Posterior vena cava (tissue), 2 donors: Measurements from ENCODE around the gene RHD. TPM values are rescaled to one million over a fixed set of nuclear protein-coding genes. Genes with fewer than 3 reads are reported as not detected.
"Not testable (repeated sequence)": the region's sequence is repeated elsewhere in the genome, so short reads cannot be mapped to it uniquely, and the experiment has no call there.

ENCODE experiments used
- DNase-seq: peaks from one replicate; pipeline ENCODE4 v3.0.0-alpha.2; 2020; ENCODE audit warnings: low spot score
- intact Hi-C, 2 donors: fragments of 100-400 bp; cut with DNase I; formaldehyde crosslinking; loops; one replicate each; pipeline versions ENCODE4 v1.14.1 to v1.14.2; 2022 to 2023
- total RNA-seq, 2 donors: library from RNA; stranded (reverse); fragmentation: NEBNext Ultra II Directional; extraction: Animal tissue kit (Norgen Biotek cat#: 25700); gene quantifications; one replicate each; pipeline ENCODE4 v1.2.1, GENCODE V29; 2021
- donor health status: DM: yes; HTN: yes; CAD: no.
- donor health status: DM: yes; HTN: yes; CAD: no.

RHD gene
- total RNA-seq, 2 donors from 2014 or later, result not detected

- intact Hi-C loops, DNase-seq: not testable (repeated sequence)
Measured at GRCh38 chr1:25294889-25295826, 22.8 kb downstream of the RHD start.

GRCh38 chr1:25296501-25296900 is 24.2 kb downstream of the RHD start:
- DNase-seq, intact Hi-C loops: not testable (repeated sequence)

GRCh38 chr1:25300729-25301128 is 28.4 kb downstream of the RHD start:
- DNase-seq, intact Hi-C loops: not testable (repeated sequence)

GRCh38 chr1:25302330-25302729 is 30.0 kb downstream of the RHD start:
- DNase-seq, intact Hi-C loops: not testable (repeated sequence)

- DNase-seq, intact Hi-C loops: not testable (repeated sequence)
Measured at GRCh38 chr1:25304936-25305335, 32.6 kb downstream of the RHD start.

GRCh38 chr1:25308168-25308567 is 35.9 kb downstream of the RHD start:
- intact Hi-C loops, DNase-seq: not testable (repeated sequence)

GRCh38 chr1:25309085-25309484 is 36.8 kb downstream of the RHD start:
- DNase-seq, intact Hi-C loops: not testable (repeated sequence)

GRCh38 chr1:25309486-25309885 is 37.2 kb downstream of the RHD start:
- intact Hi-C loops, result not testable (repeated sequence)

GRCh38 chr1:25312806-25313470 is 40.6 kb downstream of the RHD start:
- DNase-seq, intact Hi-C loops: not testable (repeated sequence)

More at GRCh38 chr1:25309486-25309885, 37.2 kb downstream of the RHD start:
- DNase-seq, result not testable (repeated sequence)

- intact Hi-C loops, DNase-seq: not testable (repeated sequence)
Measured at GRCh38 chr1:25320314-25320938, 48.1 kb downstream of the RHD start.

GRCh38 chr1:25322127-25322526 is 49.8 kb downstream of the RHD start:
- intact Hi-C loops, DNase-seq: not testable (repeated sequence)

GRCh38 chr1:25324407-25324806 is 52.1 kb downstream of the RHD start:
- DNase-seq, intact Hi-C loops: not testable (repeated sequence)

- DNase-seq, intact Hi-C loops: not testable (repeated sequence)
Measured at GRCh38 chr1:25327864-25328790, 55.8 kb downstream of the RHD start.

- intact Hi-C loops, DNase-seq: not testable (repeated sequence)
Measured at GRCh38 chr1:25328791-25329185, 56.5 kb downstream of the RHD start.

GRCh38 chr1:25329336-25329735 is 57.0 kb downstream of the RHD start:
- DNase-seq, intact Hi-C loops: not testable (repeated sequence)

- intact Hi-C loops, DNase-seq: not testable (repeated sequence)
Measured at GRCh38 chr1:25329950-25330349, 57.6 kb downstream of the RHD start.

GRCh38 chr1:25336922-25337354 is 64.6 kb downstream of the RHD start:
- DNase-seq, result peak; percentile 83
- intact Hi-C loops, result not testable (repeated sequence)

GRCh38 chr1:25337483-25338187 is 65.3 kb downstream of the RHD start:
- intact Hi-C loops, result not testable (repeated sequence)

More at GRCh38 chr1:25337483-25338187, 65.3 kb downstream of the RHD start:
- DNase-seq, result not testable (repeated sequence)
